MM.1S (cell line): ENCODE results near the gene RNF2.

ENCODE experiments used
- DNase-seq: peaks from one replicate; pipeline ENCODE4 v3.0.0-alpha.2; 2015
- H2AFZ ChIP-seq: fragments of 300-600 bp; sonication (generic); 2 replicates; pipeline ENCODE4 v1.6.0; 2016; ENCODE audit warnings: antibody characterized with exemption, low read length
- H3F3A ChIP-seq: fragments of 300-600 bp; sonication (generic); 2 replicates; pipeline ENCODE4 v1.6.1; 2016; ENCODE audit warnings: mild to moderate bottlenecking, antibody characterized with exemption, low read length, moderate library complexity, mixed read lengths; ENCODE audit not compliant: insufficient read depth
- H3K27ac ChIP-seq: fragments of 300-600 bp; sonication (generic); 2 replicates; pipeline ENCODE4 v1.5.1; 2016; ENCODE audit warnings: mild to moderate bottlenecking, low read length
- H3K27me3 ChIP-seq: fragments of 300-600 bp; sonication (generic); replicated peaks from 2 replicates; pipeline ENCODE4 v1.6.0; 2016; ENCODE audit warnings: low read length; ENCODE audit not compliant: insufficient read depth
- H3K36me3 ChIP-seq: fragments of 300-600 bp; sonication (generic); replicated peaks from 2 replicates; pipeline ENCODE4 v1.6.1; 2016; ENCODE audit warnings: mild to moderate bottlenecking, low read length, mixed read lengths; ENCODE audit not compliant: insufficient read depth
- H3K4me1 ChIP-seq: fragments of 300-600 bp; sonication (generic); 2 replicates; pipeline ENCODE4 v1.6.1; 2016; ENCODE audit warnings: low read length, mixed read lengths
- H3K4me2 ChIP-seq: fragments of 300-600 bp; sonication (generic); 2 replicates; pipeline ENCODE4 v1.6.0; 2016; ENCODE audit warnings: low read depth, low read length
- H3K4me3 ChIP-seq: fragments of 300-600 bp; sonication (generic); 2 replicates; pipeline ENCODE4 v1.5.1; 2016; ENCODE audit warnings: low read length, mixed read lengths
- H3K79me2 ChIP-seq: fragments of 300-600 bp; sonication (generic); 2 replicates; pipeline ENCODE4 v1.6.1; 2016; ENCODE audit warnings: mixed run types, low read length, mixed read lengths
- H3K9ac ChIP-seq: fragments of 300-600 bp; sonication (generic); 2 replicates; pipeline ENCODE4 v1.6.1; 2016; ENCODE audit warnings: low read length, mixed read lengths
- H3K9me2 ChIP-seq: fragments of 300-600 bp; sonication (generic); replicated peaks from 2 replicates; pipeline ENCODE4 v1.6.1; 2016; ENCODE audit warnings: mild to moderate bottlenecking, low read length, mixed read lengths; ENCODE audit not compliant: insufficient read depth
- H3K9me3 ChIP-seq: fragments of 300-600 bp; sonication (generic); replicated peaks from 2 replicates; pipeline ENCODE4 v1.6.1; 2016; ENCODE audit warnings: mild to moderate bottlenecking, low read length, mixed read lengths; ENCODE audit not compliant: insufficient read depth
- H4K20me1 ChIP-seq: fragments of 300-600 bp; sonication (generic); 2 replicates; pipeline ENCODE4 v1.6.1; 2016; ENCODE audit warnings: mild to moderate bottlenecking, low read length, moderate library complexity, mixed read lengths; ENCODE audit not compliant: insufficient read depth
- EZH2 ChIP-seq: fragments of 300-600 bp; sonication (generic); optimal IDR thresholded peaks from 2 replicates; pipeline ENCODE3; 2017; ENCODE audit warnings: low read depth, mild to moderate bottlenecking, antibody characterized with exemption, low read length, mixed read lengths
- EZH2phosphoT487 ChIP-seq: fragments of 300-600 bp; sonication (generic); IDR thresholded peaks from 2 replicates; pipeline ENCODE4 v1.6.1; 2018; ENCODE audit warnings: antibody characterized with exemption, low read length
- TF ChIP-seq, protein P1 (sequence below): fragments of 300-600 bp; sonication (generic); IDR thresholded peaks from 2 replicates; pipeline ENCODE4 v1.5.1; 2016; ENCODE audit warnings: antibody characterized with exemption, low read length, mixed read lengths

Gene RNF2

DNA sequence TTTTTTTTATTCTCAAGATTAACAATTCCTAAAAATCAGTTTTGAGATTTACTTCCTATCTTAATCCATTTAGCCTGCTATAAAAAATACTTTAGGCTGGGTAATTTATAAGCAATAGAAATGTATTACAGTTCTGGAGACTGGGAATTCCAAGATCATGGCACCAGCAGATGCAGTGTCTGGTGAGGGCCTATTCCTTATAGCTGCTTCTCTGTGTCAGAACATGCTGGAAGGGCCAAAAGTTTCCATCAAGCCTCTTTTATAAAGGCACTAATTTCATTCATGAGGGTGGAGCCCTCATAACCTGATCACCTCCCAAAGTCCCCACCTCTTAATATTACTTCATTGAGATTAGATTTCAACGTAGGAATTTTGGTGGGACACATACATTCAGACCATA lies 41.7 kb downstream of the RNF2 start:
- no peak overlapping the region for H3K27ac ChIP-seq
- H3K9me2 ChIP-seq: no peaks in the 10 kb centered on the region
- no peaks in the 10 kb centered on the region for H3K9me3 ChIP-seq
- no peak overlapping the region for H3K9ac ChIP-seq
- H3K4me2 ChIP-seq: no peak overlapping the region
- H3F3A ChIP-seq: no peaks in the 10 kb centered on the region
- DNase-seq: no peak
- H3K36me3 ChIP-seq: no peaks in the 10 kb centered on the region
- no peaks in the 10 kb centered on the region for H3K27me3 ChIP-seq
- no peaks in the 10 kb centered on the region for H4K20me1 ChIP-seq
- no peaks in the 10 kb centered on the region for H3K4me1 ChIP-seq
- no peak overlapping the region for H3K4me3 ChIP-seq
- no peaks in the 10 kb centered on the region for H3K79me2 ChIP-seq
- no peak for TF ChIP-seq EZH2
- no peak for TF ChIP-seq EZH2phosphoT487
- no peak overlapping the region for H2AFZ ChIP-seq

DNA sequence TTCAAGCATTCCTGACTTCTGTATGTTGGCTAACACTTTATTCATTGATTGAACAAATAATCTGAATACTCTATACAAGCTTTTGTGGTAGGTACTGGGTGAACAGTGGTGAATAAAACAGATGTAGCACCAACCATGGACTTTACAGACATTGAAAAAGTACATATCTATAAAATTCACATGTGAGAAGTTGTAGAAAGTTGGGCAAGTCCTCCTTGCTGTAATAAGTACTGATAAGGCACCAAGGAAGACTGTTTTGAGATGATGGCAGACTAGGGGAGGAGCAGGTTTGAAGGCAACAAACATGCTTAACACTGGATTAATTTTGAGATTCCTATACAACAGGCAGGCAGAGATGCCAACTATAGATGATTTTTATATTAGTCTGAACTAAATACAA lies 42.4 kb downstream of the RNF2 start:
- H3K79me2 ChIP-seq: no peaks in the 10 kb centered on the region

DNA sequence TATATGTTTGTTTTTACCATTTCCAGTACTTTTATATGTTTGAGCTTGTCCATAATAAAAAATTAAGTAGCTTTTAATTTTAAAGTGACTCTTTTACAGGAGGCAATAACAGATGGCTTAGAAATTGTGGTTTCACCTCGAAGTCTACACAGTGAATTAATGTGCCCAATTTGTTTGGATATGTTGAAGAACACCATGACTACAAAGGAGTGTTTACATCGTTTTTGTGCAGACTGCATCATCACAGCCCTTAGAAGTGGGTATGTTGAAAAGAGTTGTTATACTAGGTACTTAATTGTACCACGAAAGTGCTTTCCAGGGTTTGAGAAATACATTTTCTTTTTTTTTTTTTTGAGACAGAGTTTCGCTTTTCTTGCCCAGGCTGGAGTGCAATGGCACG lies 46.1 kb downstream of the RNF2 start:
- Histone ChIP-seq H3K9me2 (no peaks in the 10 kb centered on the region), H3K27ac (no peak overlapping the region), H3K4me3 (no peak overlapping the region), H3K4me2 (no peak overlapping the region), H3K27me3 (no peaks in the 10 kb centered on the region), H3K79me2 (no peaks in the 10 kb centered on the region), H3K9me3 (no peaks in the 10 kb centered on the region), H3K4me1 (no peaks in the 10 kb centered on the region), H3K36me3 (no peaks in the 10 kb centered on the region), H2AFZ (no peak overlapping the region), H3K9ac (no peak overlapping the region), H4K20me1 (no peaks in the 10 kb centered on the region), H3F3A (no peaks in the 10 kb centered on the region)
- no peak for DNase-seq
- TF ChIP-seq, protein P1, sequence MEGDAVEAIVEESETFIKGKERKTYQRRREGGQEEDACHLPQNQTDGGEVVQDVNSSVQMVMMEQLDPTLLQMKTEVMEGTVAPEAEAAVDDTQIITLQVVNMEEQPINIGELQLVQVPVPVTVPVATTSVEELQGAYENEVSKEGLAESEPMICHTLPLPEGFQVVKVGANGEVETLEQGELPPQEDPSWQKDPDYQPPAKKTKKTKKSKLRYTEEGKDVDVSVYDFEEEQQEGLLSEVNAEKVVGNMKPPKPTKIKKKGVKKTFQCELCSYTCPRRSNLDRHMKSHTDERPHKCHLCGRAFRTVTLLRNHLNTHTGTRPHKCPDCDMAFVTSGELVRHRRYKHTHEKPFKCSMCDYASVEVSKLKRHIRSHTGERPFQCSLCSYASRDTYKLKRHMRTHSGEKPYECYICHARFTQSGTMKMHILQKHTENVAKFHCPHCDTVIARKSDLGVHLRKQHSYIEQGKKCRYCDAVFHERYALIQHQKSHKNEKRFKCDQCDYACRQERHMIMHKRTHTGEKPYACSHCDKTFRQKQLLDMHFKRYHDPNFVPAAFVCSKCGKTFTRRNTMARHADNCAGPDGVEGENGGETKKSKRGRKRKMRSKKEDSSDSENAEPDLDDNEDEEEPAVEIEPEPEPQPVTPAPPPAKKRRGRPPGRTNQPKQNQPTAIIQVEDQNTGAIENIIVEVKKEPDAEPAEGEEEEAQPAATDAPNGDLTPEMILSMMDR: no peak
- no peak for TF ChIP-seq EZH2phosphoT487
- no peak for TF ChIP-seq EZH2

More for the DNA sequence above, 42.4 kb downstream of the RNF2 start:
- no peak overlapping the region for H3K4me2 ChIP-seq
- H3K4me3 ChIP-seq: no peak overlapping the region
- H3K36me3 ChIP-seq: no peaks in the 10 kb centered on the region
- no peaks in the 10 kb centered on the region for H3K9me3 ChIP-seq
- H3F3A ChIP-seq: no peaks in the 10 kb centered on the region
- no peak overlapping the region for H3K27ac ChIP-seq
- DNase-seq: no peak
- no peaks in the 10 kb centered on the region for H4K20me1 ChIP-seq
- no peaks in the 10 kb centered on the region for H3K27me3 ChIP-seq
- H3K9ac ChIP-seq: no peak overlapping the region
- TF ChIP-seq, protein P1: no peak
- TF ChIP-seq EZH2 (no peak), EZH2phosphoT487 (no peak)
- H2AFZ ChIP-seq: no peak overlapping the region
- no peaks in the 10 kb centered on the region for H3K9me2 ChIP-seq
- no peaks in the 10 kb centered on the region for H3K4me1 ChIP-seq

DNA sequence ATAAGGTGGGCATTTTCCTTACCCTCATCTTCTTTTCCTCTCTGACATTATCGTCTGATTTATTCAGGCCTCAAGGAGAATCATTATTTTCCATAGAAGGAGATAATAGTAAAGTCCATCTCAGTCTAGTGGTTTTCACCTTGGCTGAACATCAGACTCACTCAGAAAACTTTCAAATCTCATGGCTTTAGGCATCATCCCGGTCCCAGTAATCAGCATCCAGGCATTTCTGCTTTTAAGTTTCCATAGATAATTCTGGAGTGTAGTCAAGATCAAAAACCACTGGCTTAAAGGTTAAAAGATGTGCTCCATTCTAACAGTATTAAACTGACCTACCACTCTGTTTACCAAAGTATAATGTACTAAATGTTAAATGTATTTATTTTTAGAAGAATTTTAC lies 49.4 kb downstream of the RNF2 start:
- no peaks in the 10 kb centered on the region for H3F3A ChIP-seq
- no peak for DNase-seq
- no peak for TF ChIP-seq EZH2phosphoT487
- no peaks in the 10 kb centered on the region for H3K9me3 ChIP-seq
- no peaks in the 10 kb centered on the region for H3K9me2 ChIP-seq
- no peak overlapping the region for H3K27ac ChIP-seq
- no peak overlapping the region for H3K4me2 ChIP-seq
- no peaks in the 10 kb centered on the region for H3K79me2 ChIP-seq
- no peak overlapping the region for H3K4me3 ChIP-seq
- no peaks in the 10 kb centered on the region for H3K4me1 ChIP-seq
- H2AFZ ChIP-seq: no peak overlapping the region
- no peaks in the 10 kb centered on the region for H3K36me3 ChIP-seq
- H4K20me1 ChIP-seq: no peaks in the 10 kb centered on the region
- no peaks in the 10 kb centered on the region for H3K27me3 ChIP-seq
- H3K9ac ChIP-seq: no peak overlapping the region
